GM12801 (cell line): ENCODE measurements around the gene PRPS1L1.

Experiments used
- CTCF ChIP-seq: IDR thresholded peaks from one replicate; pipeline ENCODE4 v1.5.1; 2011; ENCODE audit warnings: control low read depth; ENCODE audit not compliant: insufficient read length; ENCODE audit errors: extremely low read depth

The PRPS1L1 gene

GRCh38 chr7:17984288-17984687 lies 43.4 kb downstream of the PRPS1L1 start:
- TF ChIP-seq CTCF, result no peak

- no peak for TF ChIP-seq CTCF
These were observed 44.2 kb downstream of the PRPS1L1 start for GRCh38 chr7:17983221-17984062.

DNA sequence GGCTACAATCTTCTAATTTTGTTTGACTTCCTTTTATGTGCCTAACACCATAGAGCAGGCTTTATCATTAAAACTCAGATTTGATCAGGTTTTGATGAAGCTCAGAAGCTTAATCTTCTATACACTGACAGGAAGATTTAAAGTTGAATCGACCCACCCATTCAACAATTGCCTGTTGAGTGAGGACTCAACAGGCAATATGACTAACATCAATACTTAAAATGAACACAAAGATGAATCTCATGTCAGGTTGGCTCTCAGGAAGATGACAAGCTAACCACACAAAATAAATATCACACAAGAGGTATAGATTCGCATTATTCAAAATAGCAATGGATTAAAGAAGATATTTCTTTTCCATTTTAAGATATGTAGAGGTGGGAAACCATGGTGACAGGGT lies 50.7 kb downstream of the PRPS1L1 start:
- no peak for TF ChIP-seq CTCF
